AML-193 (cell line): ENCODE data around the gene C19orf38.

Source experiments
- DNase-seq, 2 experiments: peaks; one replicate each; lab custom pipeline; 2025; lab: John Stamatoyannopoulos, UW

Gene C19orf38, protein sequence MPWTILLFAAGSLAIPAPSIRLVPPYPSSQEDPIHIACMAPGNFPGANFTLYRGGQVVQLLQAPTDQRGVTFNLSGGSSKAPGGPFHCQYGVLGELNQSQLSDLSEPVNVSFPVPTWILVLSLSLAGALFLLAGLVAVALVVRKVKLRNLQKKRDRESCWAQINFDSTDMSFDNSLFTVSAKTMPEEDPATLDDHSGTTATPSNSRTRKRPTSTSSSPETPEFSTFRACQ

DNA sequence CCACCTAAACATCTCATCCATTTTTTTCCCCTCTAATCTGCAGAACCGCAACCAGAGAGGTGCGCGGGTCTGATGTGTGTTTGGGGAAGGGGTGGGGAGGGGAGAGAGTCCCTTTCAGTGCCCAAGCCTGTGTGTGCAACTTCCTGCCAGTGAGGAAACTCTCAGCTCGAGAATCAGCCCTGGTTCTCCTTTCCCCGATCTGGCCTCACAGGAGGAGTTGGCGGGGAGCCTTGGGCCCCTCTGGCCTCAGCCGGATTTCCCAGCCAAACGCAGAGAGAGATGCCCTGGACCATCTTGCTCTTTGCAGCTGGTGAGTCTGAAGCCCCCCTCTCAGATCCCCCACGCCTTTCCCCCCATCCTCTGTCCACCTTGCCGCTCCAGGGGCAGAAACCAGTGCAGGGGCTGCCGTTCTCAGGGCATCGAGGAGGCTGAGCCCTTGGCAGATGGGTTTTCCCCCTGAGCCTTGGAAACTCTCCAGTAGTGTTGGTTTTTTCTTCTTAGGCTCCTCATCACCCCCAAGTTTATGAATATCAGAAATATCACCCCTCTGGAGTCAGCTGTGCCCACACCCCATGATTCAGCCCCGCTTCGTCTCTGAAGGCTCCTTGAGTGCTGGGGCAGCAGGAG lies at the start of gene C19orf38:
Gene C19orf38, plus strand, starts transcription at position 186 of the 627 bp plus-strand sequence. Its CDS starts 94 bp downstream, at position 280.
- peak; percentile 71 to 78 for DNase-seq

DNA sequence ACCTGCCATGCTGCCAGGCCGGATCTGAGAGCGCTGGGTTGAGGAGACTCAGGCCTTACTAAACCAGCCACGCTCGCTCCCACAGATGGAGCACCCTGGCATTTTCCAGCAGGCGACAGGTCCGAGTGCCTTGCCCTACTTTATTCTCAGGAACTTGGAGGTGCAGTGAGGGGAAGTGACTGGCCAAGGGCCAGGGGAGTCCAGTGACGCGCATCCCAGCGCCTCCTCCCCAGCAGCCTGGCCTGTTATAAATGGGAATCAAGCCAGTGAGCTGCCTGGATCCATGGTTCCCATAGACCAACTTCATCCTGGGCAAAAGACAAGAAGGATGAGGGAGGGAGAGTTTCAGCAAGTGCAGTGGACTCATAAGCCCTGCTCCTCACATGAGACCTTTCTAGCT lies 47.7 kb upstream of the C19orf38 start:
- DNase-seq, result no peak

GRCh38 chr19:10802479-10802878 lies 45.7 kb upstream of the C19orf38 start:
- DNase-seq, result no peak

DNA sequence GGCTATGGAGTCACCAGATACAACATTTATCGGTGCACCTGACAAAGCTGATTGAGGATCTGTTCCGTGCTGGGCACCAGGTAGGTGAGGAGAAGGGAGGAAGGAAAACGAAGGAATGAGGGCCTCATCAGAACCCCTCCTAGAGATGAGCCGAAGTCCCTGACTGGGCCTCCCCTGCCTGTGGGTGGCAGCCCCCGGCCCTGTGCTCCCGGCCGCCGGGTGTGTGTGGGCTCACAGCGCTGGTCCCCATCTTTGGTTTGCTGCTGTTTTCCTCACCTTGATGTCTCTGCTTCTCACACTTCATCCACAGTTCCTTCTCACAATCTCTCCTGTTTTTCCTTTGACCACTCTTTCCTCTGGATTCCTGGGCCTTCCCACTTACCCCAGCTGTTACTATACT lies 45.0 kb upstream of the C19orf38 start:
- no peak for DNase-seq

GRCh38 chr19:10805065-10805757 lies 43.0 kb upstream of the C19orf38 start:
- peak in 1 of 2 experiments; percentile 31 for DNase-seq

DNA sequence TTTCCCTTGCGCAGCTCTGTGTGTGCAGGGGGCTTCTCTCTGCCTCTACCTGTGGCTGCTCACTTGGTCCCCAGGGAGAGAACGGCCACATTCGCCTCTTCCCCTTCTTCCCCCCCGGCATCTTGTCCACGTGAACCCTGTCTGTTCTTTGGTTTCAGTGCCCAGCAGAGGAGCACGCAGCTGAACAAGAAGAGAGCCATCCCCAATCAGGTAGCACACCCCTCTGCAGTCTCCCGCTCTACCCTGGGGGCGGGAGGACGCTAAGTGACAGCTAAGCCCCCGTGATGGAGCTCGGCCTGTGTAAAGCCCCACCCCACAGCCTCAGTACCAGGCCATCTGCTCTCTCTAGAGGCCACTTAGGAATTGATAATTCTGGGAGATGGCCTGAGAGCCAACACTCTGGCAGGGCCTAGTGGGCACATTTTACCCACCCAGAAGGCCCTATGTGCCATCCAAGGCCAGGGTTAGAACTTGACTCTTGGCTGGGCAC lies 42.4 kb upstream of the C19orf38 start:
- DNase-seq, result no peak

DNA sequence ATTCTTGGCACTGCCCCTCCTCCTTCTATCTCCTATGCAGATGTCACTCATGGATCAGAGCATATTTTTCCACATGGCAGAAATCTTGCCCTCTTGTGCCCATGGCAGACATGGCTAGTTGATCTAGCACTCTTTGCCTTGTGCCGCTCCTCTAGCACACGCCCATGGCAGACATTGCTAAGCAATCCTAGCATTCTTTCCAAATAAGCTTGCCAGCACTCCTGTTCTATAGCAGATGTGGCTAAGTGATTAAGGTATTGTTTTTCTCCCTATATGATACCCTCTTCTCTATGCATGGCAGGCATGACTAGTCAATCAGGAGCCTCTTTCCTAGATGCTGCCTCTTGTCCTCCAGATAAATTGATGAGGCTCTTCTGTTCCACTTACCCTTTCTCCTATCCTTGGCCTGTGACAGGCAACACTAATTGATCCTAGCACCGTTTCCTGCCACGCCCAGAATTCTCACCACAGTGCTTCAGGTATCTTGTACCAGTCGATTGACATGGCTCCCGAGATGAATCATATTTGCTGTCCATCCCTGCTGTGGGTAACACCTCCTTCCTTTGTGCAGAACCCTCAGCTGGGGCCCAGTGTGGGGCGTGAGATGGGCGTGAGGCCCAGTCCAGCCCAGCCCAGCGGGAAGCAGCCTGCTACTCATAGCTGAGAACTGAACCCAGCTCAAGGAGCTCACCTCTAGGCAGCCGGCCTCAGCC lies 39.1 kb upstream of the C19orf38 start:
- DNase-seq, result no peak

DNA sequence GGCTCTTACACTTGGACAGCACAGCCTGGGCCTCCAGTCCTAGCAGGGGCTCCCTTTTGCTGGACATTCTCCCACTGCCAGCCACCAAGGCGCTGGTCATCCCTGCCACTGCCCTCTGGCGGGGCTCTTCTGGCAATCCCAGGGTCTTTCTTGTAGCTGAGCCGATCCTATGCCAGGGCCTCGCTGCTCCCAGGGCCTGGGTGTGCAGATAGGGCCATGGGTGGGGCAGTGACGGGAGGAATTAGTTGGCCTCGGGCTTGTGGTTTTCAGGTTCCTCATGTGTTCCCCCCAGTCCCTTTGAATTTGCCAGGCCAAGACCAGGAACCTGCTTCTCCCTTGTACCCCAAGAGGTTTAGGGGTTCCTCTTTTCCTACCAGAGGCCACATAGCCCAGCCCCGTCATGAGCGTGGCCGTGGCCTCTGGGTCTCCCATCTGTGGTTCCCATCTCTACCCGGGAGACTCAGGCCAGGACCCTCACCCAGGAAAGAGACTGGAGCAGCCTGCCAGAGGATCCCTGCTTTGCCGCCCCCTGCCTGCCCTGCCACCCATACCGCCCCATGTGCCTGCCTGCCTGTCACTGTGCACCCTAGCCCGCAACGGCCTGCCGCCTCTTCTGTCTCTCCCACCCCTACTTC lies 38.4 kb upstream of the C19orf38 start:
- peak in 1 of 2 experiments; percentile 9 for DNase-seq

DNA sequence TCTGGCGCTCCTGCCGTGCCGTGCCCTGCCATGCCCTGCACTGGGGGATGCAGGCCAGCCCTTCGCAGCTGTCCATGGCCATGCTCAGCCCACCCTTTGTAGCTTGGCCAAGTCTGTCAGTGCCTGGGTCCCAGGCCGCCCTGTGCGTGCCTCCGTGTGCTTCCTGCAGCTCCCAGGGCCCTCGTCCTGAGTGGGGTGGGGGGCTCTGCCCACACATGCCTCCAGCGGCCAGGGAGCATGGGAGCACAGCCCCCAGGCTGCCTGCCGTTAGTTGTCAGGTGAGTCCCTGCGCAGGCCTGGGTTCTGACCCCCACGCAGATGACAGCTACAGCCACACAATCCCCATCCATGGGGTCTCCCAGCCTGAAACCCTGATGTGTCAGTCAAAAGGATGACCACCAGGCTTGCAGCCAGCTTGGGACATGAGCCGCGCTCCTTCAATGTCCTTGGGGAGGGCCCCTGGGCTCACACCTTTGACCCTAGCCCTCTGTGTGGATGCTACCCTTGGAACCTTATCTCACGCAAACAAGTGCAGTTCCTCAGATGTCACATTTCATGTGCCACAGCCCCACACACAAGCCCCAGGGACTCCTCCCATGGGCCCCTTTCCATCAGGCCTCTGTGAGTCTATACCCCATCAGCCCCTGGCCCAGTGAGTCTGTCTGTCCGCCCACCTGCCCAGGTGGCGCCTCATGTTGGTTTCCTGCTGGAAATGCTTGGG lies 36.7 kb upstream of the C19orf38 start:
- no peak for DNase-seq

DNA sequence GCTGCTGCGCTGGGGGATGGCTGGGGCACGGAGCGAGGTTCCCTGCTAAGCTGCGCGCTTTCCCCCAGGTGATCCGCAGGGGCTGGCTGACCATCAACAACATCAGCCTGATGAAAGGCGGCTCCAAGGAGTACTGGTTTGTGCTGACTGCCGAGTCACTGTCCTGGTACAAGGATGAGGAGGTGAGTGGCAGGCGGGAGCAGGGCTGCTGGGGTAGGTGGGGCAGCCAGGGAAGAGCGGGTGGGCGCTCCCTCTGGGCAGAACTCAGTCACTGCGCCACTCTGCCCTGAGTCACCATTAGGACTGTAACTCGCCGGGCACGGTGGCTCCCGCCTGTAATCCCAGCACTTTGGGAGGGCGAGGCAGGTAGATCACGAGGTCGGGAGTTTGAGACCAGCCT lies 36.0 kb upstream of the C19orf38 start:
- DNase-seq, result no peak

GRCh38 chr19:10812902-10813404 lies 35.3 kb upstream of the C19orf38 start:
- DNase-seq, result peak; percentile 69 to 78

DNA sequence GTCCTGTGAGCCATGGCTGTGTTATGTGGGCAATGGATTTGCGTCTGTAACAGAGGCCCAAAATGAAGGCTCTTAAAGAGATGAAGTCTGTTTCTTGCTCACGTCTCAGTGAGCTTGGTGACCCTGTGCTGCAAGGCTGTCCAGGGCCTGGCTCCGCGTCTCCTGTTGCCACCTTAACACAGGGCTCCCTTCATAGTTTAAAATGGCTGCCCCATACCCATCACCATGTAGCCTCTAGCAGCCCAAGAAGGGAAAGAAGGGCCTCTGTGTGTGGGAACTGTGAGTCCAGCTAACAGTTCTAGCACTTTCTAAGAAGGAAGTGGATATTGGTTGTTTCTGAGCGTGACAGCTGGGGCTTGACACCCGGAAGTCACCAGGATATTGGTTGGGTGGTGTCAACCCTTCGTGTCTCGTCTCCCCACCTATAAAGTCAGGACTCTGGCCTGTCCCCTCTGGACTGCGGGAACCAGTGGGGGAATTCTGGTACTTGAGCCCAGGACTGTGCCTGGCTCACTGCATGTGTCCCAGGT lies 33.1 kb upstream of the C19orf38 start:
- no peak for DNase-seq

GRCh38 chr19:10815969-10816644 lies 32.1 kb upstream of the C19orf38 start:
- no peak for DNase-seq

DNA sequence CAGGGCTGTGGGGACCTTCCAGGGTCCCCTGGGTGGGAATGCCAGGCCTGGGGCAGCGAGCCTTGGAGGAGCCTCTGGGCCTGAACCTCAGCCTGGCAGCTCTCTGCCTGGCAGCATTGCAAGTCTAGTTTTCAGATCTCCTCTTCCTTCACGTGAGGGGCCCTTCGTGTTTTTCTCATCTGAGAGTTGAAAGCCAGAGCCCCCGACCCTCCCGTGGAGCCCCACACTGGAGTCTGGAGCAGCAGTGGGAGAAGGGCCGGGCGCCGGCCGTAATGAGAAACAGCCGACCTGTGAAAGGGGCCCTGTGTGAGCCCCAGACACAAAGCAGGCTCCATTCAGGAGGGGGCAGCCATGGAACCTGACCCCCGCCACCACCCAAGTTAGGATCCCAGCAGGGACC lies 31.5 kb upstream of the C19orf38 start:
- DNase-seq, result no peak

DNA sequence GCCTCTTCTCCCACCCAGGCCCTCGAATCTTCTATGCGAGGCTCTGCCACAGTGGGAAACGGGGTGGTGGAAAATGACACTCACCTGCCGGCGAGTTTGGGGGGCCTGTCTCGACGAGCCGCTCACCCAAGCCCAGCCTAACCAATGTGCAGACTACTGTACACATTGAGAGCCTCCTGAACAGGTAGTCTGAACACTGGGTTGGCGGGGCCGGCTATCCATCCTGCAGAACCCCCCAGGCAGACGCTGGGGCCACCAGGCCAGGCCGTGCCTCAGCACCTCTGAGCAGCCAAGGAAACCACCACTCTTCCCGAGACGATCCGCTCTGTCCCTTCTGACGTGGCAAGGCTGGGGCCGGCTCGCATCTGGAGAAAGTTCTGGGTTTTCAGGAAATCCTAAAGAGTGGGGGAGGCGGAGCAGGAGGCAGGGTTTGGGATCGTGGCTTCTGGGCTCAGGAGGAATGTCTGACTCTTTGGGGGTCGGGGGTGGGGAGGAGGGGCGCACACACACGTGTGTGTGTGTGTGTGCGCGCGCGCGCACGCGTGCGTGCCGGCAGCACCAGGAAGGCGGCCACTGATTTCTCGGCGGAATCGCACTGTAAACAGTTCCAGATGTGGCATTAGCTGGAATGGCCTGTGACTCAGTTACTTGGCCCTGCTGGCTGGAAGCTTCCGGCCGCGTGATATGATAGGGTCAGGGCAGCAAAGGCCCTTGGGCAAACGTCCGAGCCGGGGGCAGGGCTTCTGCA lies 30.8 kb upstream of the C19orf38 start:
- DNase-seq, result no peak

GRCh38 chr19:10818301-10819123 lies 29.7 kb upstream of the C19orf38 start:
- no peak for DNase-seq

GRCh38 chr19:10819124-10820060 lies 28.8 kb upstream of the C19orf38 start:
- no peak for DNase-seq
